Stomach (tissue), 9 donors: ENCODE data around the gene C10orf67. TPM values are rescaled to one million over a fixed set of nuclear protein-coding genes. Genes with fewer than 3 reads are reported as not detected.
"Not testable (repeated sequence)": the region's sequence is repeated elsewhere in the genome, so short reads cannot be mapped to it uniquely, and the experiment has no call there.

Experiments
- DNase-seq, 2 donors: peaks; one replicate each; pipeline versions ENCODE4 v3.0.0 to v3.0.0-alpha.2; 2013 to 2019
- H3K27ac ChIP-seq, 5 donors: fragments of 200-600 bp in 4 of 5; sonication (generic) in 4 of 5; one replicate each; pipeline ENCODE4 v1.5.1; 2013 to 2019; ENCODE audit warnings: mild to moderate bottlenecking in 1 of 5, moderate library complexity in 1 of 5
- H3K27me3 ChIP-seq, 3 donors: fragments of 200-600 bp; sonication (generic); one replicate each; pipeline ENCODE4 v1.5.1; 2017 to 2019; ENCODE audit warnings: mixed run types in 1 of 3
- H3K36me3 ChIP-seq, 4 donors: fragments of 200-600 bp; sonication (generic); 1 replicate in 3 of 4; 2 replicates in 1 of 4; pipeline ENCODE4 v1.5.1; 2016 to 2019
- H3K4me1 ChIP-seq, 4 donors: fragments of 200-600 bp; sonication (generic); one replicate each; pipeline ENCODE4 v1.5.1; 2016 to 2019
- H3K4me3 ChIP-seq, 4 donors: fragments of 200-600 bp; sonication (generic) in 3 of 4; one replicate each; pipeline ENCODE4 v1.5.1; 2016 to 2019; ENCODE audit warnings: mild to moderate bottlenecking in 1 of 4
- H3K9me3 ChIP-seq, 4 donors: fragments of 200-600 bp; sonication (generic); one replicate each; pipeline ENCODE4 v1.5.1; 2016 to 2019
- EP300 ChIP-seq: sonication (generic); formaldehyde crosslinking; IDR thresholded peaks from one replicate; pipeline ENCODE4 v1.6.1; 2017; ENCODE audit warnings: antibody characterized with exemption
- POLR2A ChIP-seq, 4 donors: fragments of 450-650 bp; IDR thresholded peaks; one replicate each; pipeline ENCODE4 v1.6.1; 2016; ENCODE audit warnings: antibody characterized with exemption in 4 of 4, control low read depth in 2 of 4, mild to moderate bottlenecking in 1 of 4, moderate library complexity in 1 of 4
- POLR2AphosphoS5 ChIP-seq, 3 donors: sonication (generic); formaldehyde crosslinking; IDR thresholded peaks; one replicate each; pipeline ENCODE4 v1.6.1; 2016; ENCODE audit warnings: antibody characterized with exemption in 3 of 3
- WGBS, 5 donors: extraction: QIAGEN DNeasy Blood & Tissue Kit in 3 of 5; methylation state at CpG; one replicate each; pipeline versions ENCODE4 v1.1.5 to v1.1.7; 2013 to 2018; 5-methylcytosine and 5-hydroxymethylcytosine counted together
- intact Hi-C: fragments of 100-400 bp; cut with DNase I; formaldehyde crosslinking; loops from one replicate; pipeline ENCODE4 v1.15.1; 2023; ENCODE audit warnings: low total_unique reads
- polyA plus RNA-seq, 3 donors: library from polyadenylated mRNA; stranded (reverse); fragments of 200-250 nt; gene quantifications; one replicate each; pipeline ENCODE4 v1.2.3, GENCODE V29; 2013
- total RNA-seq, 5 donors: library from RNA; depleted of rRNA; stranded (reverse); fragments of >200 nt; gene quantifications; one replicate each; pipeline versions ENCODE4 v1.1.0 to v1.2.3, GENCODE V29; 2014 to 2016
- TF ChIP-seq, protein P1 (sequence below), 7 experiments: fragments of 450-650 bp in 4 of 7; fragments of 200-600 bp in 3 of 7; sonication (generic) in 3 of 7; IDR thresholded peaks; one replicate each; pipeline ENCODE4 v1.5.1; 2016 to 2019; ENCODE audit warnings: antibody characterized with exemption in 7 of 7, control low read depth in 2 of 7, mild to moderate bottlenecking in 1 of 7
- donor health status: healthy with polysubstance abuse.
- donor health status: Bipolar disorder and iron deficiency.
- donor health status: healthy.

The C10orf67 gene
- total and polyA plus RNA-seq, 8 donors: 0.18 to 1.2 (median 0.31) TPM; not detected in 5

DNA sequence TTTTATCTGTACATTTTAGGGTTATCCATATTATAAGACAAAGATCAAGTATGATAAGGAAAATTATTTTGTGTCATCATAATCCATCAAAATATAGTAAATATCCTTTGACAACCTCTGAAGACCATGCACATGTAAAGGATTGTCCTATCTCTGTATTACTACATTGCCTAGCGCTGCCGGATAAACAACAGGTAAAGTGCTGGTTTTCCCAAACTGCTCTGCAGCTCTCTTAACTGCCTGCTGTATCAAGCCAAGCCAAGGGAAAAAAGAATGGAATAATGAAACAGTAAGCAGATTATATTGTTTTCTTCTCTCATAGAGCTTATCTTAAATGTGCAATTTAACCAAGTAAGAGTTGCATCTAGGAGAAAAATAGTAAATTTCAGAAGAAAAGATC is 81.7 kb downstream of the C10orf67 start:
- no peaks in the 10 kb centered on the region for H3K4me1 ChIP-seq
- H3K9me3 ChIP-seq: no peaks in the 10 kb centered on the region
- peaks cover 0 to 12% (median 0%) of the 10 kb centered on the region in 3 donors for H3K27me3 ChIP-seq
- H3K4me3 ChIP-seq: no peak overlapping the region
- H3K27ac ChIP-seq: no peak overlapping the region
- 69 to 86% (median 84%) methylated on average over 2 of the region's 2 CpGs for WGBS, 5 donors
- intact Hi-C loops: no loop called here
- no peaks in the 10 kb centered on the region for H3K36me3 ChIP-seq
- no peak for DNase-seq
- TF ChIP-seq, protein P1, sequence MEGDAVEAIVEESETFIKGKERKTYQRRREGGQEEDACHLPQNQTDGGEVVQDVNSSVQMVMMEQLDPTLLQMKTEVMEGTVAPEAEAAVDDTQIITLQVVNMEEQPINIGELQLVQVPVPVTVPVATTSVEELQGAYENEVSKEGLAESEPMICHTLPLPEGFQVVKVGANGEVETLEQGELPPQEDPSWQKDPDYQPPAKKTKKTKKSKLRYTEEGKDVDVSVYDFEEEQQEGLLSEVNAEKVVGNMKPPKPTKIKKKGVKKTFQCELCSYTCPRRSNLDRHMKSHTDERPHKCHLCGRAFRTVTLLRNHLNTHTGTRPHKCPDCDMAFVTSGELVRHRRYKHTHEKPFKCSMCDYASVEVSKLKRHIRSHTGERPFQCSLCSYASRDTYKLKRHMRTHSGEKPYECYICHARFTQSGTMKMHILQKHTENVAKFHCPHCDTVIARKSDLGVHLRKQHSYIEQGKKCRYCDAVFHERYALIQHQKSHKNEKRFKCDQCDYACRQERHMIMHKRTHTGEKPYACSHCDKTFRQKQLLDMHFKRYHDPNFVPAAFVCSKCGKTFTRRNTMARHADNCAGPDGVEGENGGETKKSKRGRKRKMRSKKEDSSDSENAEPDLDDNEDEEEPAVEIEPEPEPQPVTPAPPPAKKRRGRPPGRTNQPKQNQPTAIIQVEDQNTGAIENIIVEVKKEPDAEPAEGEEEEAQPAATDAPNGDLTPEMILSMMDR (IDR thresholded peaks at IDR 0.05): no peak
- TF ChIP-seq POLR2AphosphoS5 (IDR thresholded peaks at IDR 0.05): no peak
- no peak for TF ChIP-seq EP300
- no peak for TF ChIP-seq POLR2A (IDR thresholded peaks at IDR 0.05)

GRCh38 chr10:23258516-23258915 is 86.1 kb downstream of the C10orf67 start:
- intact Hi-C loops: no loop called here
- no peaks in the 10 kb centered on the region for H3K9me3 ChIP-seq
- H3K27ac ChIP-seq: no peak overlapping the region
- no peak for DNase-seq
- H3K4me1 ChIP-seq: no peaks in the 10 kb centered on the region
- WGBS, 5 donors: 80 to 93% (median 87%) methylated on average over 2 of the region's 2 CpGs
- H3K4me3 ChIP-seq: no peak overlapping the region
- no peak for TF ChIP-seq POLR2AphosphoS5 (IDR thresholded peaks at IDR 0.05)
- no peak for TF ChIP-seq POLR2A (IDR thresholded peaks at IDR 0.05)
- TF ChIP-seq, protein P1 (IDR thresholded peaks at IDR 0.05): no peak
- no peak for TF ChIP-seq EP300
- H3K27me3 ChIP-seq: peaks cover 0 to 6% (median 0%) of the 10 kb centered on the region in 3 donors
- H3K36me3 ChIP-seq: no peaks in the 10 kb centered on the region

- intact Hi-C loops: no loop called here
- 20 to 36% (median 29%) methylated on average over 2 of the region's 2 CpGs for WGBS, 5 donors
Measured at GRCh38 chr10:23253780-23254179, 90.8 kb downstream of the C10orf67 start.

GRCh38 chr10:23252859-23253258 is 91.7 kb downstream of the C10orf67 start:
- H3K4me1 ChIP-seq, H3K4me3 ChIP-seq, H3K27me3 ChIP-seq, DNase-seq, H3K9me3 ChIP-seq, H3K27ac ChIP-seq, intact Hi-C loops, H3K36me3 ChIP-seq: not testable (repeated sequence)
- WGBS, 5 donors: 86 to 92% (median 89%) methylated on average over 4 of the region's 4 CpGs

More at GRCh38 chr10:23253780-23254179, 90.8 kb downstream of the C10orf67 start:
- peaks cover 0 to 3% (median 0%) of the 10 kb centered on the region in 3 donors for H3K27me3 ChIP-seq
- no peak for DNase-seq
- TF ChIP-seq EP300 (no peak), POLR2A (IDR thresholded peaks at IDR 0.05) (no peak)
- H3K9me3 ChIP-seq: peaks cover 0 to 6% (median 0%) of the 10 kb centered on the region in 4 donors
- no peak overlapping the region for H3K4me3 ChIP-seq
- no peak overlapping the region for H3K27ac ChIP-seq
- H3K36me3 ChIP-seq: no peaks in the 10 kb centered on the region
- H3K4me1 ChIP-seq: no peaks in the 10 kb centered on the region

GRCh38 chr10:23241779-23242178 is 102.8 kb downstream of the C10orf67 start:
- H3K9me3 ChIP-seq: peaks cover 0 to 27% (median 14%) of the 10 kb centered on the region in 4 donors
- H3K4me3 ChIP-seq, H3K4me1 ChIP-seq, H3K27me3 ChIP-seq, intact Hi-C loops, DNase-seq, H3K36me3 ChIP-seq, H3K27ac ChIP-seq: not testable (repeated sequence)
- whole genome bisulfite sequencing, 5 donors: 48 to 88% (median 77%) methylated on average over 1 of the region's 1 CpG

GRCh38 chr10:23238015-23238414 is 106.6 kb downstream of the C10orf67 start:
- H3K27me3 ChIP-seq: no peaks in the 10 kb centered on the region
- TF ChIP-seq EP300 (no peak), POLR2AphosphoS5 (IDR thresholded peaks at IDR 0.05) (no peak), POLR2A (IDR thresholded peaks at IDR 0.05) (no peak)
- TF ChIP-seq, protein P1 (IDR thresholded peaks at IDR 0.05): no peak
- intact Hi-C loops: no loop called here
- H3K27ac ChIP-seq: no peak overlapping the region
- H3K4me1 ChIP-seq: no peaks in the 10 kb centered on the region
- WGBS, 5 donors: 27 to 53% (median 30%) methylated on average over 3 of the region's 3 CpGs
- DNase-seq: no peak
- H3K36me3 ChIP-seq: no peaks in the 10 kb centered on the region
- H3K9me3 ChIP-seq: peaks cover 0 to 15% (median 9%) of the 10 kb centered on the region in 4 donors
- H3K4me3 ChIP-seq: no peak overlapping the region
